ENCODE results near the gene NDUFS5. TPM values are rescaled to one million over a fixed set of nuclear protein-coding genes. Genes with fewer than 3 reads are reported as not detected.
"Not testable (repeated sequence)": the region's sequence is repeated elsewhere in the genome, so short reads cannot be mapped to it uniquely, and the experiment has no call there.

Gene NDUFS5
- total RNA-seq (100 to 1,000 TPM; 149 to 278 TPM), polyA plus RNA-seq (1,000 to 10,000 TPM in 1 of 2 donors, 100 to 1,000 TPM in 1; 431 to 1,134 TPM)
- long read RNA-seq, donor 1, transcript NDUFS5-201 (3 exons, 544 nt), result major isoform, 141 of 233 reads
- long read RNA-seq, donor 1, transcript NDUFS5-202 (3 exons, 548 nt), result minor isoform, 59 of 233 reads
- long read RNA-seq, donor 1, partial matches to known transcripts, result 33 of 233 reads
- long read RNA-seq, donor 1, other reads (novel, unspliced or antisense), result 0 of 233 reads
- long read RNA-seq, donor 2, transcript NDUFS5-201 (3 exons, 544 nt), result major isoform, 54 of 126 reads
- long read RNA-seq, donor 2, transcript NDUFS5-202 (3 exons, 548 nt), result minor isoform, 53 of 126 reads
- long read RNA-seq, donor 2, partial matches to known transcripts, result 19 of 126 reads
- long read RNA-seq, donor 2, other reads (novel, unspliced or antisense), result 0 of 126 reads
- long read RNA-seq, donor 3, transcript NDUFS5-201 (3 exons, 544 nt), result minor isoform, 61 of 140 reads
- long read RNA-seq, donor 3, transcript NDUFS5-202 (3 exons, 548 nt), result major isoform, 62 of 140 reads
- long read RNA-seq, donor 3, partial matches to known transcripts, result 17 of 140 reads
- long read RNA-seq, donor 3, other reads (novel, unspliced or antisense), result 0 of 140 reads
- long read RNA-seq, donor 4, transcript NDUFS5-201 (3 exons, 544 nt), result major isoform, 65 of 153 reads
- long read RNA-seq, donor 4, transcript NDUFS5-202 (3 exons, 548 nt), result minor isoform, 59 of 153 reads
- long read RNA-seq, donor 4, partial matches to known transcripts, result 29 of 153 reads
- long read RNA-seq, donor 4, other reads (novel, unspliced or antisense), result 0 of 153 reads
- long read RNA-seq, donor 5, transcript NDUFS5-202 (3 exons, 548 nt), result minor isoform, 54 of 246 reads
- long read RNA-seq, donor 5, transcript NDUFS5-201 (3 exons, 544 nt), result major isoform, 174 of 246 reads
- long read RNA-seq, donor 5, partial matches to known transcripts, result 18 of 246 reads
- long read RNA-seq, donor 5, other reads (novel, unspliced or antisense), result 0 of 246 reads

- Histone ChIP-seq H3K36me3 (ENCODE audit: control insufficient read depth in 4 of 4, insufficient read depth in 4 of 4, low read length in 4 of 4) (peaks cover 3 to 16% (median 12%) of the 10 kb centered on the region in 4 donors), H3K4me1 (ENCODE audit: control insufficient read depth in 5 of 5, insufficient read depth in 5 of 5, low read length in 5 of 5) (peaks cover 0 to 9% (median 3%) of the 10 kb centered on the region in 5 donors), H3K27ac (ENCODE audit: low read depth in 1 of 2, low read length in 1 of 2) (peak within 1 kb of the TSS; percentile 83 to 96), H3K9me3 (ENCODE audit: control insufficient read depth in 4 of 4, insufficient read depth in 3 of 4, low read length in 3 of 4) (no peaks in the 10 kb centered on the region), H3K9ac (ENCODE audit: insufficient read depth in 1 of 2, low read length in 2 of 2) (peak within 1 kb of the TSS; percentile 98 to 99), H3K27me3 (ENCODE audit: control insufficient read depth in 3 of 3, insufficient read depth in 3 of 3, low read length in 2 of 3) (no peaks in the 10 kb centered on the region), H3K4me3 (peak within 1 kb of the TSS; percentile 72)
- ATAC-seq (ENCODE audit: insufficient read depth, low FRiP score) (peak; percentile 93), DNase-seq (peak; percentile 94 to 96 (median 94))
- 0% methylated on average over 47 of the region's 47 CpGs for WGBS, 2 donors
- no peak for TF ChIP-seq CTCF (IDR thresholded peaks at IDR 0.05; ENCODE audit: control extremely low read depth, extremely low read depth)
These were observed at the start of gene NDUFS5 for GRCh38 chr1:39026051-39026865. NDUFS5 (plus strand) TSS chr1:39026350; CDS start chr1:39028725, 2,375 bp downstream.

- H3K4me1 ChIP-seq (ENCODE audit: control insufficient read depth in 5 of 5, insufficient read depth in 5 of 5, low read length in 5 of 5); DNase-seq; H3K27me3 ChIP-seq (ENCODE audit: control insufficient read depth in 3 of 3, insufficient read depth in 3 of 3, low read length in 2 of 3); H3K9me3 ChIP-seq (ENCODE audit: control insufficient read depth in 4 of 4, insufficient read depth in 3 of 4, low read length in 3 of 4); H3K9ac ChIP-seq (ENCODE audit: insufficient read depth in 1 of 2, low read length in 2 of 2); H3K27ac ChIP-seq (ENCODE audit: low read depth in 1 of 2, low read length in 1 of 2); H3K36me3 ChIP-seq (ENCODE audit: control insufficient read depth in 4 of 4, insufficient read depth in 4 of 4, low read length in 4 of 4); ATAC-seq (ENCODE audit: insufficient read depth, low FRiP score); H3K4me3 ChIP-seq: not testable (repeated sequence)
- 84 to 88% methylated on average over 12 of the region's 12 CpGs for WGBS, 2 donors
These were observed 48.5 kb upstream of the NDUFS5 start for GRCh38 chr1:38977399-38978244.

- DNase-seq, result peak in 1 of 3 donors; percentile 14
- not testable (repeated sequence) for H3K4me1 ChIP-seq (ENCODE audit: control insufficient read depth in 5 of 5, insufficient read depth in 5 of 5, low read length in 5 of 5); H3K27me3 ChIP-seq (ENCODE audit: control insufficient read depth in 3 of 3, insufficient read depth in 3 of 3, low read length in 2 of 3); H3K9ac ChIP-seq (ENCODE audit: insufficient read depth in 1 of 2, low read length in 2 of 2); H3K36me3 ChIP-seq (ENCODE audit: control insufficient read depth in 4 of 4, insufficient read depth in 4 of 4, low read length in 4 of 4); H3K4me3 ChIP-seq; H3K27ac ChIP-seq (ENCODE audit: low read depth in 1 of 2, low read length in 1 of 2); H3K9me3 ChIP-seq (ENCODE audit: control insufficient read depth in 4 of 4, insufficient read depth in 3 of 4, low read length in 3 of 4); ATAC-seq (ENCODE audit: insufficient read depth, low FRiP score)
- WGBS, 2 donors, result 94 to 95% methylated on average over 6 of the region's 6 CpGs
These were observed 48.0 kb upstream of the NDUFS5 start for GRCh38 chr1:38978245-38978542.

- 26 to 35% methylated on average over 1 of the region's 1 CpG for WGBS, 2 donors
- DNase-seq; ATAC-seq (ENCODE audit: insufficient read depth, low FRiP score); H3K4me1 ChIP-seq (ENCODE audit: control insufficient read depth in 5 of 5, insufficient read depth in 5 of 5, low read length in 5 of 5); H3K27me3 ChIP-seq (ENCODE audit: control insufficient read depth in 3 of 3, insufficient read depth in 3 of 3, low read length in 2 of 3); H3K9ac ChIP-seq (ENCODE audit: insufficient read depth in 1 of 2, low read length in 2 of 2); H3K4me3 ChIP-seq; H3K27ac ChIP-seq (ENCODE audit: low read depth in 1 of 2, low read length in 1 of 2); H3K36me3 ChIP-seq (ENCODE audit: control insufficient read depth in 4 of 4, insufficient read depth in 4 of 4, low read length in 4 of 4); H3K9me3 ChIP-seq (ENCODE audit: control insufficient read depth in 4 of 4, insufficient read depth in 3 of 4, low read length in 3 of 4): not testable (repeated sequence)
These were observed 46.8 kb upstream of the NDUFS5 start for GRCh38 chr1:38979380-38979779.

Measured in lung (tissue), 16 donors.